Measurements from ENCODE around the gene PHIP.

PHIP gene

DNA sequence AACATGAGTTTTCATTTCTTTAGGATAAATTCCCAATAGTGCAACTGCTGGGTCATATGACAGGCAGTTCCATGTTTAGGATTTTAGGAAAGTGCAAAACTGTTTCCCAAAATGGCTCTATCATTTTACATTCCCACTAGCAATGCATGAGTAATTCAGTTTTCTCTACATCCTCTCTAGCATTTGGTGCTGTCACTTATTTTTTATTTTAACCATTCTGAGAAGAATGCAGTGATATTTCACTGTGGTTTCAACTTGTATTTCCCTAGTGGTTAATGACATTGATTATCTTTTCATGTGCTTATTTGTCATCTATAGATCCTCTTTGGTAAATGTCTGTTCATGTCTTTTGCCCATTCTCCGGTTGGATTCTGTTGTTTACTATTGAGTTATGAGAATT lies 82.7 kb downstream of the PHIP start:
- CTCF ChIA-PET, result no interaction called here

DNA sequence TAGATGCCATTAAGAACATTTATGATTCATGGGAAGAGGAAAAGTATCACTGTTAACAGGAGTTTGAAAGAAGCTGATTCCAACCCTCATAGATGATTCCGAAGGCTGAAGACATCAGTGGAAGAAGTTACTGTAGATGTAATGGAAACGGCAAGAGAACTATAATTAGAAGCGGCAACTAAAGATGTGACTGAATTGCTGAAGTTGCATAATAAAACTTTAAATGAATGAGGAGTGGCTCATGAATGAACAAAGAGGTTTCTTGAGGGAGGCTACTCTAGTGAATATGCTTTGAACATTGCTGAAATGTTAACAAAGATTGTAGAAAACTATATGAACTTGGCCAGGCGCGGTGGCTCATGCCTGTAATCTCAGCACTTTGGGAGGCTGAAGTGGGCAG lies 84.1 kb downstream of the PHIP start:
- TF ChIP-seq, protein P1, sequence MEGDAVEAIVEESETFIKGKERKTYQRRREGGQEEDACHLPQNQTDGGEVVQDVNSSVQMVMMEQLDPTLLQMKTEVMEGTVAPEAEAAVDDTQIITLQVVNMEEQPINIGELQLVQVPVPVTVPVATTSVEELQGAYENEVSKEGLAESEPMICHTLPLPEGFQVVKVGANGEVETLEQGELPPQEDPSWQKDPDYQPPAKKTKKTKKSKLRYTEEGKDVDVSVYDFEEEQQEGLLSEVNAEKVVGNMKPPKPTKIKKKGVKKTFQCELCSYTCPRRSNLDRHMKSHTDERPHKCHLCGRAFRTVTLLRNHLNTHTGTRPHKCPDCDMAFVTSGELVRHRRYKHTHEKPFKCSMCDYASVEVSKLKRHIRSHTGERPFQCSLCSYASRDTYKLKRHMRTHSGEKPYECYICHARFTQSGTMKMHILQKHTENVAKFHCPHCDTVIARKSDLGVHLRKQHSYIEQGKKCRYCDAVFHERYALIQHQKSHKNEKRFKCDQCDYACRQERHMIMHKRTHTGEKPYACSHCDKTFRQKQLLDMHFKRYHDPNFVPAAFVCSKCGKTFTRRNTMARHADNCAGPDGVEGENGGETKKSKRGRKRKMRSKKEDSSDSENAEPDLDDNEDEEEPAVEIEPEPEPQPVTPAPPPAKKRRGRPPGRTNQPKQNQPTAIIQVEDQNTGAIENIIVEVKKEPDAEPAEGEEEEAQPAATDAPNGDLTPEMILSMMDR (conservative IDR thresholded peaks at IDR 0.05; ENCODE audit: low read depth), result no peak
- no peak for DNase-seq (ENCODE audit: low spot score)
- ChIA-PET CTCF (interaction anchor here (0.6 kb wide), 1 partner anchor 14 kb away, joined by 3 read pairs; no protein-coding TSS in a partner anchor), POLR2A (ENCODE audit: low non-redundant PET) (no interaction called here)
- H3K27ac ChIP-seq, result no peak overlapping the region

More for the DNA sequence above, 82.7 kb downstream of the PHIP start:
- POLR2A ChIA-PET (ENCODE audit: low non-redundant PET), result no interaction called here
- TF ChIP-seq, protein P1 (conservative IDR thresholded peaks at IDR 0.05; ENCODE audit: low read depth), result no peak
- no peak for DNase-seq (ENCODE audit: low spot score)
- H3K27ac ChIP-seq, result no peak overlapping the region

DNA sequence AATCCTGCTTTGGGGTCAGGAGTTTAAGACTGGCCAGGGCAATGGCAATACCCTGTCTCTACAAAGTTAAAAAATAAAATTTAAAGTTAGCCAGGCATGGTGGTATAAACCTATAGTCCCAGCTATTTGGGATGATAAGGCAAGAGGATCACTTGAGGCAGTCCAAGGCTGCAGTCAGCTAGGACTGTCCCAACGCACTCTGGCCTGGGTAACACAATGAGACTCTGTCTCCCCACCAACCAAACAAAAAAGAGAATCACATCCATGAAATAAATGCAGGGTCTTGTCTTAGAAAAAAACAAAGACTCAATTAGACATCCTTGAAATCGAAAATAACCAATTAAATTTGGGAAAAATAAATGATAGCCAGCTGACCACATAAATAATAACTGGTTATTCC lies 88.9 kb downstream of the PHIP start:
- TF ChIP-seq, protein P1 (conservative IDR thresholded peaks at IDR 0.05; ENCODE audit: low read depth), result no peak
- no peak for DNase-seq (ENCODE audit: low spot score)
- no peak overlapping the region for H3K27ac ChIP-seq
- ChIA-PET CTCF (interaction anchor here (0.6 kb wide), 1 partner anchor 35 kb away, joined by 3 read pairs; no protein-coding TSS in a partner anchor), POLR2A (ENCODE audit: low non-redundant PET) (no interaction called here)

DNA sequence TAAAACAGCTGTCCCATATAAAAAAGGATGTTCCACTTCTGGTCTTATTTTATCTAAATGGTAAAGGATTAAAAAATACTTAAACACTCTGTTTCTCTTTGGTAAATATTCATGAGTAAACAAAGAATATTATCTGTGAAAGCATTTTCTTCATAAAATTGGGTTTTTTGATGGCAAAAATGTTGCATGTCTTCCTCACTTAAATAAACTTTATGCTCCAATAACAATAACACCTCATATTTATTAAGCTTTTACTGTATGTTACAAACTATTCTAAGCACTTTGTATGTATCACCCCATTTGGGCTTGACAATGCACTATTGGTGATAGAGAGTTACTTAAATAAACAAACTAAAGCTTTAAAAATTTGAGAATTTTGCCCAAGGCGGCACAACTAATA lies 91.9 kb downstream of the PHIP start:
- H3K27ac ChIP-seq, result no peak overlapping the region
- no peak for DNase-seq (ENCODE audit: low spot score)
- ChIA-PET CTCF (interaction anchor here (0.6 kb wide), 1 partner anchor 83 kb away, joined by 3 read pairs; no protein-coding TSS in a partner anchor), POLR2A (ENCODE audit: low non-redundant PET) (no interaction called here)
- TF ChIP-seq, protein P1 (conservative IDR thresholded peaks at IDR 0.05; ENCODE audit: low read depth), result no peak

DNA sequence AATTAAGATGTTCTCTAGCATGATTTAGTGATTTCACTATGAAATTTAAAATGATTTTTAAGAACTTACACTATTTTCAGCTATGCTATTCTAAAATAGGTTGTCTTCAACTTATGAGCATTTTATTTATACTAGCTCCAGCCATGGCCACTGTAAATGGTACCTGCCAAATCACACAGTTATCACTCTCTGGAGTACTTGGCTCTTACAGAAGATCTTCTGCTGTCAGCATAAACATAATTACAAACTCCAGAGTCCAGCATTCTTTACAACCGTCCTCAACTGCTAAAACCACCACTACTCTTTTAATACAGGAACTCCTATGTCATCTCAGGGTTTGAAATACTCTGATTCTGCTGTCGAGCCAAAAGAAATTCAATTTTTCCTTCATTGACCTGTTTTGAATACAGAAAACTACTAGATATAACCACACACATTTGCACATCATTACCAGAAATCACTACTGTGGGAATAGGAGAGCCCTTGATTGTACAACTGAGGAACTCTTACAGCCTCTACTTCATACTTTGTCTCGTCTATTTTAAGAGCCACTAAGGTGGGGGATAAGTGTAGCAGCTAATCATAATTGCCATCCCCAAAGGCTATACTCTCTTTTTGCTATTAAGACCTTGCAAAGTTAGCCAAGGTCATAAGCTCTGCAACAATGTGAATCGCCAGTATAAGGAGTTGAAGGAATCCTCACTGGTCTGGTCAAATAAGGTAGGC lies 93.7 kb downstream of the PHIP start:
- CTCF ChIA-PET, result no interaction called here
- H3K27ac ChIP-seq, result no peak overlapping the region
- DNase-seq (ENCODE audit: low spot score), result no peak
- TF ChIP-seq, protein P1 (conservative IDR thresholded peaks at IDR 0.05; ENCODE audit: low read depth), result no peak
- POLR2A ChIA-PET (ENCODE audit: low non-redundant PET), result no interaction called here

DNA sequence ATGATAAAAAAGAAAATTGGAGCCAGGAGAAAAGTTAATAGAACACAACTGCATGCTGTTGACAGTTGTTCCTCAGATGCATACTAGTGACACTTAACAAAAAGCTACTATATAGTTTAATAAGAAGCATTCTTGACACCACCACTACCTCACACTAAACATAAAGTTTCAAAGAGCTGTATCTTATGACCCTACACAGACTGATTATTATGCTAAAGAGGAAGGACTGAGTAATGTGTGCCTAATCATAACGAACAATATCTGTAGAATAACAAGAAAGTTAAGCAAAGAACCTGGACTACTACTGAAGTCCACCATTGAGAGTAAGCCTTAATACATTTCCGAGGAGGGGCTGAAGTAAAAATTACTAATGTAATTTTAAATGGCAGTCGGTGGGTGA lies 110.9 kb downstream of the PHIP start:
- TF ChIP-seq, protein P1 (conservative IDR thresholded peaks at IDR 0.05; ENCODE audit: low read depth), result no peak
- POLR2A ChIA-PET (ENCODE audit: low non-redundant PET), result no interaction called here
- CTCF ChIA-PET, result interaction anchor here (0.5 kb wide), 1 partner anchor 128 kb away, joined by 3 read pairs; no protein-coding TSS in a partner anchor
- DNase-seq (ENCODE audit: low spot score), result no peak
- no peak overlapping the region for H3K27ac ChIP-seq
